Endothelial cell of umbilical vein (primary cell): ENCODE data around the gene PLEKHA7.

Experiments used
- CTCF ChIP-seq, 2 donors: IDR thresholded peaks; 1 replicate in 1 of 2; 2 replicates in 1 of 2; pipeline ENCODE4 v1.5.1; 2011; ENCODE audit warnings: low read length in 2 of 2, mild to moderate bottlenecking in 2 of 2, moderate library complexity in 2 of 2, control low read depth in 1 of 2, inconsistent platforms in 1 of 2, low read depth in 1 of 2; ENCODE audit not compliant: insufficient read depth in 1 of 2; ENCODE audit errors: extremely low read depth in 1 of 2
- EZH2 ChIP-seq: IDR thresholded peaks from 2 replicates; pipeline ENCODE4 v1.6.1; 2012; ENCODE audit warnings: borderline replicate concordance, low read depth, mild to moderate bottlenecking, moderate library complexity, low read length, inconsistent platforms; ENCODE audit not compliant: severe bottlenecking
- FOS ChIP-seq: IDR thresholded peaks from 2 replicates; pipeline ENCODE4 v1.6.1; 2011; ENCODE audit warnings: mild to moderate bottlenecking, low read length, moderate library complexity, borderline replicate concordance; ENCODE audit not compliant: insufficient read depth
- GATA2 ChIP-seq: IDR thresholded peaks from 2 replicates; pipeline ENCODE4 v1.7.0; 2011; ENCODE audit warnings: low read depth, mild to moderate bottlenecking, moderate library complexity, mixed read lengths, low read length; ENCODE audit not compliant: insufficient read length, insufficient read depth
- MYC ChIP-seq: IDR thresholded peaks from one replicate; pipeline ENCODE4 v1.6.1; 2011; ENCODE audit warnings: mild to moderate bottlenecking, low read depth, low read length
- POLR2A ChIP-seq: IDR thresholded peaks from 2 replicates; pipeline ENCODE4 v1.6.1; 2012; ENCODE audit warnings: low read depth, mild to moderate bottlenecking, control low read depth, low read length
- POLR2AphosphoS5 ChIP-seq: IDR thresholded peaks from 2 replicates; pipeline ENCODE4 v1.6.1; 2012; ENCODE audit warnings: low read depth, mild to moderate bottlenecking, control low read depth, low read length, moderate library complexity; ENCODE audit not compliant: insufficient read depth

GRCh38 chr11:16815047-16815767 lies 199.0 kb downstream of the PLEKHA7 start:
- no peak for TF ChIP-seq POLR2AphosphoS5
- TF ChIP-seq CTCF (IDR thresholded peaks at IDR 0.05; ENCODE audit: extremely low read depth in 1 of 2, insufficient read depth in 1 of 2, low read depth in 1 of 2, low read length in 2 of 2) = no peak
- TF ChIP-seq FOS = no peak
- no peak for TF ChIP-seq POLR2A
- TF ChIP-seq EZH2 = no peak
- TF ChIP-seq MYC = no peak
- TF ChIP-seq GATA2 = no peak
